ENCODE data around the gene ACTA2.

Gene ACTA2

DNA sequence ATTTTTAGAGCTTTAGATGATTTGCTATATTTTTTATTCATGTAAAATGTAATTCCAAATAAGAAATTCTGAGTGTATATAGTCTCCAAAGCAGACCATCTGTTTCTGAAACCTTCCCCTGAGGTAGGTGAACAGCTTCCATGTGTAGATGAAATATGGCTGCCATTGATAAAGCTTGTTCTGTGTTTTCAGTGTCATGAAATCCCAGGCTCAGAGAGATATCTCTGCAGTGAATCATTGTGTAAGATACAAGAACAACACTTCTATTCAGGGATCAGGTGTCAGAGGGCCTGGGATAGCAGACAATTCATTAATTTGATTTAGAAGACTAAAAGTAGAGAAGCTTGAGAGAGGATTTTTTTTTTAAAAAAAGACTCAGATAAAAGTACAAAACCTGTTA is 29.1 kb downstream of the ACTA2 start:
- TF ChIP-seq ZFP30 (CRISPR knock-in tag; IDR thresholded peaks at IDR 0.05) = no peak
- TF ChIP-seq ESRRG (CRISPR knock-in tag; IDR thresholded peaks at IDR 0.05) = no peak
- no peak for TF ChIP-seq CSDC2 (CRISPR knock-in tag; IDR thresholded peaks at IDR 0.05)
- TF ChIP-seq ZFP3 (CRISPR knock-in tag; IDR thresholded peaks at IDR 0.05) = no peak
- no peak for TF ChIP-seq ISL1 (CRISPR knock-in tag; IDR thresholded peaks at IDR 0.05)
- no peak for TF ChIP-seq BACH2 (CRISPR knock-in tag; IDR thresholded peaks at IDR 0.05; ENCODE audit: borderline replicate concordance)
- TF ChIP-seq, protein P1, sequence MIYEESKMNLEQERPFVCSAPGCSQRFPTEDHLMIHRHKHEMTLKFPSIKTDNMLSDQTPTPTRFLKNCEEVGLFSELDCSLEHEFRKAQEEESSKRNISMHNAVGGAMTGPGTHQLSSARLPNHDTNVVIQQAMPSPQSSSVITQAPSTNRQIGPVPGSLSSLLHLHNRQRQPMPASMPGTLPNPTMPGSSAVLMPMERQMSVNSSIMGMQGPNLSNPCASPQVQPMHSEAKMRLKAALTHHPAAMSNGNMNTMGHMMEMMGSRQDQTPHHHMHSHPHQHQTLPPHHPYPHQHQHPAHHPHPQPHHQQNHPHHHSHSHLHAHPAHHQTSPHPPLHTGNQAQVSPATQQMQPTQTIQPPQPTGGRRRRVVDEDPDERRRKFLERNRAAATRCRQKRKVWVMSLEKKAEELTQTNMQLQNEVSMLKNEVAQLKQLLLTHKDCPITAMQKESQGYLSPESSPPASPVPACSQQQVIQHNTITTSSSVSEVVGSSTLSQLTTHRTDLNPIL (CRISPR knock-in tag; IDR thresholded peaks at IDR 0.05; ENCODE audit: low read depth) = no peak
- TF ChIP-seq ARNTL (CRISPR knock-in tag; IDR thresholded peaks at IDR 0.05; ENCODE audit: borderline replicate concordance, low read depth) = no peak
- TF ChIP-seq, protein P2, sequence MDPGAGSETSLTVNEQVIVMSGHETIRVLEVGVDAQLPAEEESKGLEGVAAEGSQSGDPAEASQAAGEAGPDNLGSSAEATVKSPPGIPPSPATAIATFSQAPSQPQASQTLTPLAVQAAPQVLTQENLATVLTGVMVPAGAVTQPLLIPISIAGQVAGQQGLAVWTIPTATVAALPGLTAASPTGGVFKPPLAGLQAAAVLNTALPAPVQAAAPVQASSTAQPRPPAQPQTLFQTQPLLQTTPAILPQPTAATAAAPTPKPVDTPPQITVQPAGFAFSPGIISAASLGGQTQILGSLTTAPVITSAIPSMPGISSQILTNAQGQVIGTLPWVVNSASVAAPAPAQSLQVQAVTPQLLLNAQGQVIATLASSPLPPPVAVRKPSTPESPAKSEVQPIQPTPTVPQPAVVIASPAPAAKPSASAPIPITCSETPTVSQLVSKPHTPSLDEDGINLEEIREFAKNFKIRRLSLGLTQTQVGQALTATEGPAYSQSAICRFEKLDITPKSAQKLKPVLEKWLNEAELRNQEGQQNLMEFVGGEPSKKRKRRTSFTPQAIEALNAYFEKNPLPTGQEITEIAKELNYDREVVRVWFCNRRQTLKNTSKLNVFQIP (CRISPR knock-in tag; IDR thresholded peaks at IDR 0.05; ENCODE audit: borderline replicate concordance, low read depth) = no peak; the same call in 1 of the 2 replicates
- no peak for TF ChIP-seq ZC3H10 (CRISPR knock-in tag; IDR thresholded peaks at IDR 0.05)
- peak; percentile 25 for ATAC-seq

GRCh38 chr10:88922041-88922440 is 30.5 kb downstream of the ACTA2 start:
- TF ChIP-seq, protein P3, sequence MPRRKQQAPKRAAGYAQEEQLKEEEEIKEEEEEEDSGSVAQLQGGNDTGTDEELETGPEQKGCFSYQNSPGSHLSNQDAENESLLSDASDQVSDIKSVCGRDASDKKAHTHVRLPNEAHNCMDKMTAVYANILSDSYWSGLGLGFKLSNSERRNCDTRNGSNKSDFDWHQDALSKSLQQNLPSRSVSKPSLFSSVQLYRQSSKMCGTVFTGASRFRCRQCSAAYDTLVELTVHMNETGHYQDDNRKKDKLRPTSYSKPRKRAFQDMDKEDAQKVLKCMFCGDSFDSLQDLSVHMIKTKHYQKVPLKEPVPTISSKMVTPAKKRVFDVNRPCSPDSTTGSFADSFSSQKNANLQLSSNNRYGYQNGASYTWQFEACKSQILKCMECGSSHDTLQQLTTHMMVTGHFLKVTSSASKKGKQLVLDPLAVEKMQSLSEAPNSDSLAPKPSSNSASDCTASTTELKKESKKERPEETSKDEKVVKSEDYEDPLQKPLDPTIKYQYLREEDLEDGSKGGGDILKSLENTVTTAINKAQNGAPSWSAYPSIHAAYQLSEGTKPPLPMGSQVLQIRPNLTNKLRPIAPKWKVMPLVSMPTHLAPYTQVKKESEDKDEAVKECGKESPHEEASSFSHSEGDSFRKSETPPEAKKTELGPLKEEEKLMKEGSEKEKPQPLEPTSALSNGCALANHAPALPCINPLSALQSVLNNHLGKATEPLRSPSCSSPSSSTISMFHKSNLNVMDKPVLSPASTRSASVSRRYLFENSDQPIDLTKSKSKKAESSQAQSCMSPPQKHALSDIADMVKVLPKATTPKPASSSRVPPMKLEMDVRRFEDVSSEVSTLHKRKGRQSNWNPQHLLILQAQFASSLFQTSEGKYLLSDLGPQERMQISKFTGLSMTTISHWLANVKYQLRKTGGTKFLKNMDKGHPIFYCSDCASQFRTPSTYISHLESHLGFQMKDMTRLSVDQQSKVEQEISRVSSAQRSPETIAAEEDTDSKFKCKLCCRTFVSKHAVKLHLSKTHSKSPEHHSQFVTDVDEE (CRISPR knock-in tag; IDR thresholded peaks at IDR 0.05) = no peak
- TF ChIP-seq ZNF565 (CRISPR knock-in tag; conservative IDR thresholded peaks at IDR 0.05; ENCODE audit: low read depth) (no peak), ZNF70 (CRISPR knock-in tag; IDR thresholded peaks at IDR 0.05) (no peak), PPARA (CRISPR knock-in tag; IDR thresholded peaks at IDR 0.05; ENCODE audit: borderline replicate concordance) (no peak), ISL1 (CRISPR knock-in tag; IDR thresholded peaks at IDR 0.05) (no peak), ZFP3 (CRISPR knock-in tag; IDR thresholded peaks at IDR 0.05) (no peak), CSRNP3 (CRISPR knock-in tag; IDR thresholded peaks at IDR 0.05) (no peak), ZC3H10 (CRISPR knock-in tag; IDR thresholded peaks at IDR 0.05) (no peak), BACH2 (CRISPR knock-in tag; IDR thresholded peaks at IDR 0.05; ENCODE audit: borderline replicate concordance) (no peak)
- ATAC-seq = no peak

- TF ChIP-seq, protein P2 (CRISPR knock-in tag; IDR thresholded peaks at IDR 0.05; ENCODE audit: borderline replicate concordance, low read depth) = no peak
- TF ChIP-seq OSR1 (CRISPR knock-in tag; IDR thresholded peaks at IDR 0.05) (no peak), CSRNP3 (CRISPR knock-in tag; IDR thresholded peaks at IDR 0.05) (no peak), CSDC2 (CRISPR knock-in tag; IDR thresholded peaks at IDR 0.05) (no peak)
- peak; percentile 11; the same call in 2 of the 3 replicates for ATAC-seq
Measured at GRCh38 chr10:88920986-88921593, 31.5 kb downstream of the ACTA2 start.

Measured in SK-N-SH treated with all-trans-retinoic acid at 6 μM for 48 hours (cell line).